Measurements from ENCODE around the gene THOC6. TPM values are rescaled to one million over a fixed set of nuclear protein-coding genes. Genes with fewer than 3 reads are reported as not detected.

THOC6 gene
- total and polyA plus RNA-seq, 9 of the 15 experiments (the other 6 are each of a cell fraction or from before 2014, with no cell fraction given): 2.5 to 65.4 (median 42.3) TPM

- no peak for TF ChIP-seq CLOCK (CRISPR knock-in tag; IDR thresholded peaks at IDR 0.05; ENCODE audit: borderline replicate concordance)
- TF ChIP-seq HNRNPUL1 (IDR thresholded peaks at IDR 0.05; ENCODE audit: low read length): no peak
- TF ChIP-seq FUS (optimal IDR thresholded peaks at IDR 0.05; ENCODE audit: low read depth, low read length): peak; percentile 62
- no peak for TF ChIP-seq ZNF717 (CRISPR knock-in tag; IDR thresholded peaks at IDR 0.05)
- TF ChIP-seq NFIC (IDR thresholded peaks at IDR 0.05): no peak
- no peak for TF ChIP-seq RBM39 (optimal IDR thresholded peaks at IDR 0.05; ENCODE audit: low read depth, low read length)
- 0 out of 2 replicates have a peak, but pooled peaks have one; percentile 46 for TF ChIP-seq ZNF24 (IDR thresholded peaks at IDR 0.05)
- no peak for TF ChIP-seq ZC3H8 (IDR thresholded peaks at IDR 0.05)
- TF ChIP-seq NFIX (CRISPR knock-in tag; IDR thresholded peaks at IDR 0.05; ENCODE audit: low read depth): no peak
- no peak for TF ChIP-seq THAP12 (CRISPR knock-in tag; IDR thresholded peaks at IDR 0.05)
- no peak for TF ChIP-seq NR1H2 (CRISPR knock-in tag; IDR thresholded peaks at IDR 0.05)
- TF ChIP-seq HLTF (IDR thresholded peaks at IDR 0.05): no peak
- peak; percentile 61; the same call in 1 of the 2 replicates for TF ChIP-seq GABPA (tag; conservative IDR thresholded peaks at IDR 0.05; ENCODE audit: low read depth)
- TF ChIP-seq CCNT2 (IDR thresholded peaks at IDR 0.05; ENCODE audit: borderline replicate concordance, extremely low read depth, insufficient read length, low read depth, low read length): peak; percentile 53
- no peak for TF ChIP-seq ZNF57 (CRISPR knock-in tag; IDR thresholded peaks at IDR 0.05)
- TF ChIP-seq ZNF780A (CRISPR knock-in tag; IDR thresholded peaks at IDR 0.05): no peak
- TF ChIP-seq HEY1 (CRISPR knock-in tag; IDR thresholded peaks at IDR 0.05; ENCODE audit: borderline replicate concordance): no peak
- no peak for TF ChIP-seq TAL1 (IDR thresholded peaks at IDR 0.05)
- peak; percentile 36; the same call in 1 of the 2 replicates for TF ChIP-seq MYNN (IDR thresholded peaks at IDR 0.05)
- no peak for TF ChIP-seq MYNN (CRISPR knock-in tag; IDR thresholded peaks at IDR 0.05)
- no peak for TF ChIP-seq AFF1 (IDR thresholded peaks at IDR 0.05; ENCODE audit: low read depth in 1 of 2, partially characterized antibody in 2 of 2)
- peak; percentile 82 for TF ChIP-seq POLR2G (IDR thresholded peaks at IDR 0.05; ENCODE audit: low read depth, low read length)
Measured at GRCh38 chr16:3059041-3059722, 35.3 kb downstream of the THOC6 start (continued).

All from K562 (cell line).